Measurements from ENCODE around the gene BIK. TPM values are rescaled to one million over a fixed set of nuclear protein-coding genes. Genes with fewer than 3 reads are reported as not detected.

Gene BIK
- total RNA-seq, 3 donors from 2014 or later (not counting 1 experiment from before 2014, with no cell fraction given): 0.28 to 1.2 TPM; not detected in 1

DNA sequence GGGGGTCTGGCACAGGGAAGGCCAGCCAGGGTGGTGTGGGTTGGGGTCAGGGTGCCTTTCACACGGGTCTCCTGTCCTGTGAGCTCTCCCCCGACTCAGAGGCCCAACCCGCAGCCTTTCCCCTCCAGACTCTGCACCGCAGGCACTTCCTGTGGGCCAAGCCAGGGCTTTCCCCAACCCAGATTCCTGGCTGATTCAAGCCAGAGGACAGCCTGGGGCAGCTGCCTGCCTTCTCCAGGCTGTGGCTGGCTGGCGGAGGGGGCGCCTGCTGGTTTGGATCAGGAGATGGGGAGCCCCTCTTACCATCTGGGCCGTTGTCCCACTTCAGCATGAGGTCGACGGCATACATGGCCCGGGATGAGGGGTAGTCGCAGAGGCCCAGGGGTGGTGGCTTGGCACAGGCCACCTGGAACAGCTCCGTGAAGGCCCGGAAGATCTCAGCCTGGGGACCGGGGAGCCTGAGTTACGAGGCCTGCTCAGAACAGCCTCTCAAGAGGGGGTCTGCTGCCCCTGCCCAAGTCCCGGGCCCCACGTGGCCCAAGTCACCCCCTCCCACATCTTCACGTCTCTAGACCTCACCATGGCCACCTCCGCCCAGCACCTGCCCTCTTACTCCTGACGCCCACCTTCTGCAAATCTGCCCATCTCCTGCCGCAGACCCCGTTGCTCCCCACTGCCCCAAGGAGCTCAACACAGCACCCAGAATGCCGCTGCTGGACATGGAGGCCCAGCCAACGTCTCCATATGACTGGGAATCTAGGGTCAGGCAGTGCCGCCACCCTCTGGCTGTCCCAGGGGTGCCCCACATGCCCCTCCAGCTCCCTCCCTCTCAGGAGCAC, 58.1 kb downstream of the BIK start:
- no peaks in the 10 kb centered on the region for H3K9me3 Mint-ChIP-seq
- no peaks in the 10 kb centered on the region for H3K36me3 Mint-ChIP-seq
- intact Hi-C loops (cut with micrococcal nuclease): no loop called here
- Histone ChIP-seq H3K4me3 (ENCODE audit: low read length) (no peak overlapping the region), H3K27ac (ENCODE audit: low read length) (no peak overlapping the region), H3K9me3 (ENCODE audit: control insufficient read depth, insufficient read depth, low read length) (no peaks in the 10 kb centered on the region), H3K27me3 (ENCODE audit: control insufficient read depth, insufficient read depth, low read length) (no peaks in the 10 kb centered on the region), H3K36me3 (ENCODE audit: control insufficient read depth, insufficient read depth, low read length) (peaks cover 15% of the 10 kb centered on the region), H3K4me1 (ENCODE audit: control insufficient read depth, insufficient read depth, low read length) (peaks cover 32% of the 10 kb centered on the region)
- no peak for DNase-seq
- TF ChIP-seq, protein P1, sequence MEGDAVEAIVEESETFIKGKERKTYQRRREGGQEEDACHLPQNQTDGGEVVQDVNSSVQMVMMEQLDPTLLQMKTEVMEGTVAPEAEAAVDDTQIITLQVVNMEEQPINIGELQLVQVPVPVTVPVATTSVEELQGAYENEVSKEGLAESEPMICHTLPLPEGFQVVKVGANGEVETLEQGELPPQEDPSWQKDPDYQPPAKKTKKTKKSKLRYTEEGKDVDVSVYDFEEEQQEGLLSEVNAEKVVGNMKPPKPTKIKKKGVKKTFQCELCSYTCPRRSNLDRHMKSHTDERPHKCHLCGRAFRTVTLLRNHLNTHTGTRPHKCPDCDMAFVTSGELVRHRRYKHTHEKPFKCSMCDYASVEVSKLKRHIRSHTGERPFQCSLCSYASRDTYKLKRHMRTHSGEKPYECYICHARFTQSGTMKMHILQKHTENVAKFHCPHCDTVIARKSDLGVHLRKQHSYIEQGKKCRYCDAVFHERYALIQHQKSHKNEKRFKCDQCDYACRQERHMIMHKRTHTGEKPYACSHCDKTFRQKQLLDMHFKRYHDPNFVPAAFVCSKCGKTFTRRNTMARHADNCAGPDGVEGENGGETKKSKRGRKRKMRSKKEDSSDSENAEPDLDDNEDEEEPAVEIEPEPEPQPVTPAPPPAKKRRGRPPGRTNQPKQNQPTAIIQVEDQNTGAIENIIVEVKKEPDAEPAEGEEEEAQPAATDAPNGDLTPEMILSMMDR (IDR thresholded peaks at IDR 0.05): no peak
- 80% methylated on average over 25 of the region's 25 CpGs for WGBS (ENCODE audit: insufficient coverage)
- peak in 1 of 3 donors; percentile 15 for ATAC-seq
- peaks cover 11 to 18% of the 10 kb centered on the region in 2 donors for H3K4me1 Mint-ChIP-seq
- no peak overlapping the region for H3K27ac Mint-ChIP-seq
- H3K4me3 Mint-ChIP-seq: no peak overlapping the region
- H3K27me3 Mint-ChIP-seq (ENCODE audit: low read depth in 2 of 2): no peaks in the 10 kb centered on the region

DNA sequence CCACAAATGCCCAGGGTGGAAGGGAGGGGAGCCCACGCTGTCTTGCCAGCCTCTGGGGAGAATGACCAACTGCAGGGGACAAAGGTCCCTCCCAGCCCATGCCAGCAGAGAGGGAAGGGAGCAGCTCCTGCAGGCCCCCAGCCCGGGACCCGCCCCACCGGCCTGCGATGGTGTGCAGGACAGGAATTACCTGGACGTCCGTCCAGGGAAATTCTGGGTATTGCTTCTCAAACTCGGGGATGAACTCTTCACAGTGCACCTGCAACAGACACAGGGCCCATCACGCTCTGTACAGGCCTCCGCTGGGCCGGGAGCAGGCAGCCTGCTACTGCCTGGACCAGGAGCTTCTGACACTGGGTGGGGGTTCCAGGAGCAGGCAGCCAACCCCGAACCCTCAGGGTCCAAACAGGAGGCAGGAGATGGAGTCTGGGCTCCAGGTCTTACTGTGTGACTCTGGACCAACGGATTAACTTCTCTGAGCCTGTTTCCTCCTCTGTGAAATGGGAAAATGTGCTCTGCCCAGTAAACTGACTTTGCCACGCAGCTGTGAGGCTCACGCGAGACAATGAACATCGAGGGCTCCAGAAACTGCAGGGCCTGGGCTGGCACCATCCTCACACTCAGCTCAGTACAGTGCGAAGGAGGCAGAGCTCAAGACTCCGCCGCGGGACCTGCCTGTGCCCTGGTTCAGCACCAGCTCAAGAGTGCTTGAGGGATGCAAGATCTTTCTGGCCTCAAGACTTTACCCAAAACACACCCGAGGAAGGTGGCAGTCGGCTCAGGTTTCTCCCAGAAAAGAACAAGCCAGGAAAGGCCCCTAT, 59.0 kb downstream of the BIK start:
- H3K27ac ChIP-seq (ENCODE audit: low read length): no peak overlapping the region
- ATAC-seq: no peak
- intact Hi-C loops (cut with micrococcal nuclease): no loop called here
- Mint-ChIP-seq H3K4me3 (peak overlapping the region; percentile 1), H3K9me3 (no peaks in the 10 kb centered on the region), H3K27me3 (ENCODE audit: low read depth in 2 of 2) (no peaks in the 10 kb centered on the region), H3K36me3 (no peaks in the 10 kb centered on the region), H3K27ac (no peak overlapping the region), H3K4me1 (peaks cover 11% of the 10 kb centered on the region in 2 donors)
- no peak overlapping the region for H3K4me3 ChIP-seq (ENCODE audit: low read length)
- DNase-seq: no peak
- H3K4me1 ChIP-seq (ENCODE audit: control insufficient read depth, insufficient read depth, low read length): peaks cover 26% of the 10 kb centered on the region
- no peaks in the 10 kb centered on the region for H3K27me3 ChIP-seq (ENCODE audit: control insufficient read depth, insufficient read depth, low read length)
- H3K36me3 ChIP-seq (ENCODE audit: control insufficient read depth, insufficient read depth, low read length): peaks cover 21% of the 10 kb centered on the region
- H3K9me3 ChIP-seq (ENCODE audit: control insufficient read depth, insufficient read depth, low read length): no peaks in the 10 kb centered on the region
- TF ChIP-seq, protein P1 (IDR thresholded peaks at IDR 0.05): no peak
- WGBS (ENCODE audit: insufficient coverage): 96% methylated on average over 23 of the region's 23 CpGs

DNA sequence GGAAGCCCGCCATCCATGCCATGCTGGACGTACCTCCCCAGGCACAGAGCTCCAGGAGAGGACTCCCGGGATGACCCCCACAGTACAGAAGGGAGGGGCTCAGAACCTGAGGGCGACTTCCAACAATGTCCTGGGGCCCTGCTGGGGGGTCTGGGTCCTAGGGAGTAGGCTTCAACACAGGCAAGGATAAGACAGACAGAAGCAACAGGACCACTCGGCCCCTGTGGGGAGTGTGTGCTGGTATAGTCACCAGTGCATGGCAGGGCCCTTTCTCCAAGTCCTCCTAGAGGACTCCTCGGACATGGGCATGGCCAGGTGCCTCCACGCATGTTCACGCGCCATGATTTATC, 59.6 kb downstream of the BIK start:
- peaks cover 23% of the 10 kb centered on the region for H3K36me3 ChIP-seq (ENCODE audit: control insufficient read depth, insufficient read depth, low read length)
- 92% methylated on average over 9 of the region's 9 CpGs for WGBS (ENCODE audit: insufficient coverage)
- Mint-ChIP-seq H3K4me1 (peaks cover 11% of the 10 kb centered on the region in 2 donors), H3K27ac (no peak overlapping the region), H3K9me3 (no peaks in the 10 kb centered on the region), H3K4me3 (peak overlapping the region; percentile 61), H3K27me3 (ENCODE audit: low read depth in 2 of 2) (no peaks in the 10 kb centered on the region), H3K36me3 (no peaks in the 10 kb centered on the region)
- no peak overlapping the region for H3K4me3 ChIP-seq (ENCODE audit: low read length)
- TF ChIP-seq, protein P1 (IDR thresholded peaks at IDR 0.05): no peak
- peaks cover 26% of the 10 kb centered on the region for H3K4me1 ChIP-seq (ENCODE audit: control insufficient read depth, insufficient read depth, low read length)
- ATAC-seq: no peak
- intact Hi-C loops (cut with micrococcal nuclease): no loop called here
- no peaks in the 10 kb centered on the region for H3K27me3 ChIP-seq (ENCODE audit: control insufficient read depth, insufficient read depth, low read length)
- DNase-seq: no peak
- no peaks in the 10 kb centered on the region for H3K9me3 ChIP-seq (ENCODE audit: control insufficient read depth, insufficient read depth, low read length)
- H3K27ac ChIP-seq (ENCODE audit: low read length): no peak overlapping the region

All from natural killer cell (primary cell).